Mesenteric fat pad (tissue), 1 donor: Measurements from ENCODE around the gene NTF3. TPM values are rescaled to one million over a fixed set of nuclear protein-coding genes. Genes with fewer than 3 reads are reported as not detected.

Experiments
- DNase-seq: peaks from one replicate; pipeline ENCODE4 v3.0.0-alpha.2; 2020; ENCODE audit warnings: low spot score
- total RNA-seq: library from RNA; stranded (reverse); fragmentation: NEBNext Ultra II Directional; extraction: Animal tissue kit (Norgen Biotek cat#: 25700); gene quantifications from one replicate; pipeline ENCODE4 v1.2.1, GENCODE V29; 2021
- donor health status: DM: yes; HTN: yes; CAD: no.

NTF3 gene
- total RNA-seq, 1 donor from 2014 or later = 0.84 TPM

- no peak for DNase-seq
These were observed 986 bp upstream of the NTF3 start for GRCh38 chr12:5430641-5431603.

GRCh38 chr12:5433081-5433844, 1.4 kb downstream of the NTF3 start:
- DNase-seq = no peak

GRCh38 chr12:5433845-5434646, 2.1 kb downstream of the NTF3 start:
- no peak for DNase-seq

- no peak for DNase-seq
These were observed 3.0 kb downstream of the NTF3 start for GRCh38 chr12:5434647-5435560.

GRCh38 chr12:5437182-5437583, 5.3 kb downstream of the NTF3 start:
- no peak for DNase-seq

- no peak for DNase-seq
These were observed 5.7 kb downstream of the NTF3 start for GRCh38 chr12:5437589-5437988.

- no peak for DNase-seq
These were observed 6.8 kb downstream of the NTF3 start for GRCh38 chr12:5438671-5439200.

GRCh38 chr12:5439371-5439771, 7.5 kb downstream of the NTF3 start:
- no peak for DNase-seq

GRCh38 chr12:5439788-5440300, 7.9 kb downstream of the NTF3 start:
- no peak for DNase-seq

GRCh38 chr12:5440978-5441377, 9.1 kb downstream of the NTF3 start:
- DNase-seq = no peak

GRCh38 chr12:5441497-5442236, 9.8 kb downstream of the NTF3 start:
- no peak for DNase-seq

GRCh38 chr12:5442251-5443006, 10.5 kb downstream of the NTF3 start:
- DNase-seq = no peak

- no peak for DNase-seq
These were observed 12.6 kb downstream of the NTF3 start for GRCh38 chr12:5444520-5444919.

GRCh38 chr12:5447320-5447719, 15.4 kb downstream of the NTF3 start:
- no peak for DNase-seq

- no peak for DNase-seq
These were observed 19.3 kb downstream of the NTF3 start for GRCh38 chr12:5451251-5451650.

- no peak for DNase-seq
These were observed 20.7 kb downstream of the NTF3 start for GRCh38 chr12:5452569-5452968.

GRCh38 chr12:5453466-5453865, 21.6 kb downstream of the NTF3 start:
- DNase-seq = no peak

GRCh38 chr12:5455045-5455444, 23.1 kb downstream of the NTF3 start:
- no peak for DNase-seq
